HepG2 (cell line): Measurements from ENCODE around the gene ZNHIT1. TPM values are rescaled to one million over a fixed set of nuclear protein-coding genes. Genes with fewer than 3 reads are reported as not detected.

ENCODE experiments used
- ATAC-seq: fragments of 200-7000 bp; cut with Tn5 transposase; 3 replicates; pipeline ENCODE4 v1.9.1; 2020; ENCODE audit warnings: mild to moderate bottlenecking, moderate library complexity
- Bru-seq: library from RNA; stranded (reverse); fragments of 400-500 nt; gene quantifications from one replicate; lab custom pipeline; 2021; lab: Mats Ljungman, UMichigan
- BruChase-seq, 2 experiments: library from RNA; stranded (reverse); fragments of 400-500 nt; gene quantifications; one replicate each; lab custom pipeline; 2021; lab: Mats Ljungman, UMichigan
- BruUV-seq: library from RNA; stranded (reverse); fragments of 400-500 nt; replicated peaks from 2 replicates; lab custom pipeline; 2021; lab: Mats Ljungman, UMichigan
- CTCF ChIA-PET: fragments of 300-600 bp; formaldehyde crosslinking; extraction: SDS; loops from one replicate; lab custom pipeline; 2021; ENCODE audit warnings: low total read pairs, inconsistent platforms, low intra/inter-chr PET ratio; lab: Yijun Ruan, JAX
- POLR2A ChIA-PET: fragments of 350-600 bp; sonication (Branson Sonifier 250); formaldehyde crosslinking; loops from one replicate; lab custom pipeline; 2020; ENCODE audit warnings: antibody characterized with exemption, inconsistent platforms; lab: Yijun Ruan, JAX
- DNase-seq: peaks from one replicate; pipeline ENCODE4 v3.0.0-alpha.2; 2015; ENCODE audit warnings: low spot score
- FAIRE-seq: peaks from 3 replicates; lab custom pipeline; 2011; peaks lifted over from hg19 to GRCh38; lab: Jason Lieb, UNC
- H2AFZ ChIP-seq: one replicate; pipeline ENCODE4 v1.6.1; 2011; ENCODE audit warnings: low read length, inconsistent platforms
- H3K27ac ChIP-seq: fragments of 300-600 bp; 3 replicates; pipeline ENCODE4 v1.8.0; 2011; ENCODE audit warnings: mixed run types, mild to moderate bottlenecking, mixed read lengths, low read length, inconsistent platforms; ENCODE audit not compliant: insufficient read depth; ENCODE audit errors: extremely low read length
- H3K27me3 ChIP-seq, 2 experiments: fragments of 200-600 bp in 1 of 2; 2 replicates in 1 of 2; 3 replicates in 1 of 2; pipeline versions ENCODE4 v1.6.0 to v1.8.0; 2011; ENCODE audit warnings: low read length in 2 of 2, mild to moderate bottlenecking in 2 of 2, moderate library complexity in 2 of 2, inconsistent platforms in 1 of 2; ENCODE audit not compliant: insufficient read depth in 2 of 2, control insufficient read depth in 1 of 2
- H3K36me3 ChIP-seq, 2 experiments: fragments of 200-600 bp in 1 of 2; replicated peaks in 1 of 2; 2 replicates in 1 of 2; 3 replicates in 1 of 2; pipeline versions ENCODE4 v1.5.1 to v1.8.0; 2011; ENCODE audit warnings: low read length in 2 of 2, inconsistent platforms in 1 of 2; ENCODE audit not compliant: insufficient read depth in 2 of 2, control insufficient read depth in 1 of 2
- H3K4me1 ChIP-seq: 2 replicates; pipeline ENCODE4 v1.5.1; 2012; ENCODE audit warnings: low read length, inconsistent platforms; ENCODE audit not compliant: insufficient read depth
- H3K4me2 ChIP-seq: 2 replicates; pipeline ENCODE4 v1.6.0; 2011; ENCODE audit warnings: low read depth, low read length, inconsistent platforms
- H3K4me3 ChIP-seq, 3 experiments: fragments of 200-600 bp in 1 of 3; sonication (generic), shearing (Covaris generic) in 1 of 3; replicated peaks in 1 of 3; 2 replicates each; pipeline ENCODE4 v1.5.1; 2011 to 2016; ENCODE audit warnings: low read length in 3 of 3, inconsistent platforms in 2 of 3, low read depth in 2 of 3, mild to moderate bottlenecking in 2 of 3, control low read depth in 1 of 3, mixed read lengths in 1 of 3; ENCODE audit not compliant: insufficient read depth in 1 of 3
- H3K79me2 ChIP-seq: one replicate; pipeline ENCODE4 v1.6.1; 2011; ENCODE audit warnings: low read length, inconsistent platforms; ENCODE audit not compliant: insufficient read depth
- H3K9ac ChIP-seq: 2 replicates; pipeline ENCODE4 v1.6.0; 2011; ENCODE audit warnings: mild to moderate bottlenecking, low read depth, low read length, inconsistent platforms; ENCODE audit not compliant: insufficient read depth
- H3K9me3 ChIP-seq: 2 replicates; pipeline ENCODE4 v1.5.1; 2012; ENCODE audit warnings: mild to moderate bottlenecking, low read length
- H4K20me1 ChIP-seq: 2 replicates; pipeline ENCODE4 v1.6.0; 2011; ENCODE audit warnings: inconsistent platforms, mild to moderate bottlenecking, low read length, moderate library complexity; ENCODE audit not compliant: insufficient read depth
- DNMT3B ChIP-seq: conservative IDR thresholded peaks from 2 replicates; pipeline ENCODE4 v1.6.1; 2016; ENCODE audit warnings: missing biosample characterization, control low read depth
- DR1 ChIP-seq: sonication (generic); formaldehyde crosslinking; IDR thresholded peaks from 2 replicates; pipeline ENCODE4 v1.8.0; 2021; ENCODE audit warnings: mild to moderate bottlenecking, missing genetic modification reagents, inconsistent platforms
- HES4 ChIP-seq: sonication (generic); formaldehyde crosslinking; IDR thresholded peaks from 2 replicates; pipeline ENCODE4 v1.9.0; 2021; ENCODE audit warnings: mild to moderate bottlenecking, missing genetic modification reagents, borderline replicate concordance
- HNRNPLL ChIP-seq: fragments of 200-400 bp; formaldehyde crosslinking; IDR thresholded peaks from 2 replicates; pipeline ENCODE4 v1.6.1; 2017; ENCODE audit warnings: mild to moderate bottlenecking, low read depth, low read length; ENCODE audit not compliant: poor library complexity, severe bottlenecking
- POLR2AphosphoS5 ChIP-seq: IDR thresholded peaks from 2 replicates; pipeline ENCODE4 v1.6.1; 2012; ENCODE audit warnings: low read depth, low read length
- RBM39 ChIP-seq: fragments of 200-400 bp; formaldehyde crosslinking; IDR thresholded peaks from one replicate; pipeline ENCODE4 v1.6.1; 2018; ENCODE audit warnings: antibody characterized with exemption, mild to moderate bottlenecking, low read depth, low read length; ENCODE audit not compliant: poor library complexity, severe bottlenecking
- RFX1 ChIP-seq: fragments of 450-650 bp; IDR thresholded peaks from 2 replicates; pipeline ENCODE4 v1.6.1; 2017
- SALL1 ChIP-seq: sonication (generic); formaldehyde crosslinking; IDR thresholded peaks from 2 replicates; pipeline ENCODE4 v1.8.0; 2022; ENCODE audit warnings: mild to moderate bottlenecking, missing genetic modification reagents
- ZNF256 ChIP-seq: sonication (generic); formaldehyde crosslinking; conservative IDR thresholded peaks from 2 replicates; pipeline ENCODE4 v1.4.0; 2020; ENCODE audit warnings: missing genetic modification reagents
- ZNF768 ChIP-seq: sonication (generic); formaldehyde crosslinking; IDR thresholded peaks from 2 replicates; pipeline ENCODE4 v1.4.0; 2020; ENCODE audit warnings: missing genetic modification reagents
- WGBS: methylation state at CpG from one replicate; pipeline ENCODE4 v1.1.6; 2017; ENCODE audit warnings: low lambda C conversion rate; 5-methylcytosine and 5-hydroxymethylcytosine counted together
- in situ Hi-C: cut with HindIII; loops from 2 replicates; pipeline ENCODE4 v1.10.0; 2017; ENCODE audit warnings: low pct_unique_long_range_greater_than_20kb; ENCODE audit not compliant: extremely low pct_ligation_motif_present
- intact Hi-C: fragments of 100-400 bp; cut with micrococcal nuclease; formaldehyde crosslinking; loops from one replicate; pipeline ENCODE4 v1.10.0; 2022; ENCODE audit not compliant: unreplicated experiment
- long read RNA-seq, 2 experiments: library from RNA in 1 of 2; library from polyadenylated mRNA in 1 of 2; stranded (forward) in 1 of 2; unstranded in 1 of 2; transcript quantifications; one replicate each; pipeline ENCODE4 v2.0.0, GENCODE V29; 2019 to 2022
- polyA minus RNA-seq, 3 experiments: library from RNA; depleted of rRNA, polyadenylated mRNA; stranded (reverse); fragments of >200 nt; gene quantifications; 2 replicates each; pipeline ENCODE4 v1.2.3, GENCODE V29; 2011; ENCODE audit warnings: low replicate concordance in 1 of 3
- polyA plus RNA-seq, 8 experiments: library from polyadenylated mRNA; depleted of rRNA in 3 of 8; stranded (reverse) in 7 of 8; unstranded in 1 of 8; fragments of >200 nt; fragmentation: Illumina TruSeq in 4 of 8; extraction: Trizol in 4 of 8; gene quantifications; 2 replicates each; pipeline versions ENCODE4 v1.2.1 to v1.2.3, GENCODE V29; 2011 to 2016; ENCODE audit warnings: low read depth in 4 of 8, missing spikeins in 1 of 8, mixed read lengths in 1 of 8; ENCODE audit not compliant: insufficient read depth in 1 of 8
- total RNA-seq, 5 experiments: library from RNA; depleted of rRNA; stranded (reverse); fragments of >200 nt; fragmentation: Illumina TruSeq; extraction: Trizol; gene quantifications; 2 replicates each; pipeline ENCODE4 v1.2.3, GENCODE V29; 2016; ENCODE audit warnings: low read depth in 1 of 5
- TF ChIP-seq, protein P1 (sequence below): sonication (generic); formaldehyde crosslinking; conservative IDR thresholded peaks from 2 replicates; pipeline ENCODE4 v1.8.1; 2023; ENCODE audit warnings: missing genetic modification reagents

Gene ZNHIT1
- total RNA-seq (2016; rRNA removed; fragmentation: Illumina TruSeq; extraction: Trizol) (64.5 and 66.5 TPM in 2 replicates), polyA plus RNA-seq (2011; rRNA removed) (32.5 and 36.8 TPM in 2 replicates), polyA minus RNA-seq (2011; rRNA and poly(A)+ RNA removed; ENCODE audit: low replicate concordance) (23.4 and 35.9 TPM in 2 replicates), Bru-seq, nascent RNA (percentile 78 among the genes with signal in this experiment), BruChase-seq, experiment 1, labeled RNA remaining after a 6-hour chase (percentile 83 among the genes with signal in this experiment), BruChase-seq, experiment 2, labeled RNA remaining after a 2-hour chase (percentile 82 among the genes with signal in this experiment)
- total RNA-seq (2016; cell fraction: cytosol; rRNA removed; fragmentation: Illumina TruSeq; extraction: Trizol; ENCODE audit: low read depth) = 64.0 and 69.5 TPM in 2 replicates
- 68.4 and 76.1 TPM in 2 replicates for total RNA-seq (2016; cell fraction: insoluble cytoplasmic fraction; rRNA removed; fragmentation: Illumina TruSeq; extraction: Trizol)
- total RNA-seq (2016; cell fraction: membrane; rRNA removed; fragmentation: Illumina TruSeq; extraction: Trizol) = 53.8 and 60.2 TPM in 2 replicates
- 26.8 and 31.3 TPM in 2 replicates for total RNA-seq (2016; cell fraction: nucleus; rRNA removed; fragmentation: Illumina TruSeq; extraction: Trizol)
- 42.7 and 52.4 TPM in 2 replicates for polyA plus RNA-seq (2011; cell fraction: cytosol; rRNA removed)
- polyA plus RNA-seq (2011; cell fraction: nucleus; rRNA removed) = 23.5 and 25.9 TPM in 2 replicates
- polyA plus RNA-seq (2012) = 41.6 and 44.7 TPM in 2 replicates
- polyA plus RNA-seq (2016; cell fraction: cytosol; fragmentation: Illumina TruSeq; extraction: Trizol; ENCODE audit: low read depth) = 71.9 and 73.7 TPM in 2 replicates
- 68.8 and 69.1 TPM in 2 replicates for polyA plus RNA-seq (2016; cell fraction: insoluble cytoplasmic fraction; fragmentation: Illumina TruSeq; extraction: Trizol; ENCODE audit: low read depth)
- polyA plus RNA-seq (2016; cell fraction: membrane; fragmentation: Illumina TruSeq; extraction: Trizol; ENCODE audit: low read depth) = 47.5 and 51.9 TPM in 2 replicates
- polyA plus RNA-seq (2016; cell fraction: nucleus; fragmentation: Illumina TruSeq; extraction: Trizol; ENCODE audit: insufficient read depth, low read depth) = 57.2 and 62.8 TPM in 2 replicates
- 21.7 and 22.1 TPM in 2 replicates for polyA minus RNA-seq (2011; cell fraction: cytosol; rRNA and poly(A)+ RNA removed)
- polyA minus RNA-seq (2011; cell fraction: nucleus; rRNA and poly(A)+ RNA removed) = 5.4 and 6.3 TPM in 2 replicates
- long read RNA-seq, experiment 1, transcript ZNHIT1-201 (5 exons, 1,225 nt) = major isoform, 130 of 160 reads
- long read RNA-seq, experiment 1, transcript ZNHIT1-203 (4 exons, 2,898 nt) = minor isoform, 20 of 160 reads
- long read RNA-seq, experiment 1, partial matches to known transcripts = 3 of 160 reads
- long read RNA-seq, experiment 1, other reads (novel, unspliced or antisense) = 7 of 160 reads
- long read RNA-seq, experiment 2, transcript ZNHIT1-203 (4 exons, 2,898 nt) = minor isoform, 47 of 264 reads
- long read RNA-seq, experiment 2, transcript ZNHIT1-201 (5 exons, 1,225 nt) = major isoform, 183 of 264 reads
- long read RNA-seq, experiment 2, partial matches to known transcripts = 21 of 264 reads
- long read RNA-seq, experiment 2, other reads (novel, unspliced or antisense) = 13 of 264 reads

DNA sequence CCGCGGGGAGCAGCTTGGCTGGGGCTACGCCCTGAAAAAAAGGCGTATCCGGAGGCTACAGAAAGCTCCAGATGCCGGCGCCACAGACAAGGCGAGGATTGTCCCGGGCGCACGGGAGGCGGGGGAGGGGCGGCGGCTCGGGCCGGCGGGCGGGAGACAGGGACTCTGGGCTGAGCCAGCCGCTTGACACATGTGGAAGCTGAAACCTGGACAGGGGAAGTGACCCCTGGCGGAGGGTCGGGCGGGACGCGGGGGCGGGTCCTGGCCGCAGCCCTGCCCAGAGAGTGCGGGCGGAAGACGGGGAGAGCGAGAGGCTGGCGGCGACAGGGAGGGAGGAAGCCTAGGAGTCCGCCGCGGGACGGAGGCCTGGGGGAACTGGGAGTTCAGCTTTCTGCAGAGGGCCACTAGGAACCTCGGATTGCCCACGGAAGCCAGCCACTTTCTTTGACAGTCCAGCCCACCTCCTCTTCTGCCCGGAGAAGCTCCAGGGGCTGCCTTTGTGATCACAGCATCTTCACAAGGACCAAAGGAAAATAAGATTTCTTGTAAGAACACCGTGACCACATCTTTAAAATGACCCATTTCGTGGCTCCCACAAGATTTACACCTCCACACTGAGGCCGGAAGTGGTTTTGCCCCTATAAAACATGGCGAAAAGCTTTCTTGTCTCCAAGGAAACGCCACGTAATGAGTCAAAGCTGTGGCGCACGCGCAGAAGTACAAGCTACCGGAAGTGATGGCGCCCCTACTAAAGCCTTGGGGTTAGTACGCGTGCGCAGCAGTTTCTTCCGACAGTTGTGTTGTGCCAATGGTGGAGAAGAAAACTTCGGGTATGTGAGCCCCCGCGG, at the start of gene ZNHIT1, which contains the start of gene PLOD3:
TSS of gene ZNHIT1 (plus strand) at position 778 of the 848 bp plus-strand sequence. CDS start at position 809, 31 bp downstream.
TSS of gene PLOD3 (minus strand) at position 194 of the 848 bp plus-strand sequence. CDS start 307 bp downstream, outside the sequence.
- ChIA-PET POLR2A (interaction anchor here (0.5 to 11.2 kb wide), 26 partner anchors 11 to 1040 kb away, joined by 3 to 202 read pairs (median 6); partner anchors contain the start of genes CLDN15, FIS1, IFT22 and MOGAT3), CTCF (interaction anchor here (1.3 kb wide), 1 partner anchor 27 kb away, joined by 5 read pairs; the partner anchor contains the start of gene FIS1)
- H3K4me2 ChIP-seq = peak within 1 kb of the TSS; percentile 91
- no peaks in the 10 kb centered on the region; a peak in 1 of 5 replicates for H3K27me3 ChIP-seq
- H3K36me3 ChIP-seq = peaks cover 3 to 14% of the 10 kb centered on the region in 2 experiments; a peak in 4 of 5 replicates
- H4K20me1 ChIP-seq = no peaks in the 10 kb centered on the region
- H3K9me3 ChIP-seq = no peaks in the 10 kb centered on the region
- BruUV-seq = no TSS peak
- H3K27ac ChIP-seq = peak within 1 kb of the TSS; percentile 84
- intact Hi-C loops = loop anchor here (1.0 to 2.0 kb wide), 2 partner anchors 17 to 27 kb away; partner anchors contain the start of gene MOGAT3
- peak; percentile 97 for FAIRE-seq
- no peak within 1 kb of the TSS for H2AFZ ChIP-seq
- in situ Hi-C loops = no loop called here
- peak; percentile 98 for DNase-seq
- H3K4me1 ChIP-seq = peaks cover 44% of the 10 kb centered on the region
- H3K79me2 ChIP-seq = peaks cover 29% of the 10 kb centered on the region
- peak within 1 kb of the TSS; percentile 82 to 95 (median 83) for H3K4me3 ChIP-seq
- peak; percentile 93 for ATAC-seq
- peak within 1 kb of the TSS; percentile 86 for H3K9ac ChIP-seq
- under 1% methylated on average over 36 of the region's 57 CpGs for WGBS
- TF ChIP-seq DNMT3B (CRISPR knock-in tag) (no peak), RBM39 (peak; percentile 75), ZNF256 (0 out of 2 replicates have a peak, but pooled peaks have one; percentile 20), HES4 (CRISPR knock-in tag) (no peak), POLR2AphosphoS5 (peak; percentile 60; the same call in 1 of the 2 replicates), HNRNPLL (peak; percentile 55), ZNF768 (CRISPR knock-in tag) (no peak; the same call in 1 of the 2 replicates), RFX1 (peak; percentile 85), SALL1 (CRISPR knock-in tag) (peak; percentile 45), DR1 (peak; percentile 31; the same call in 1 of the 2 replicates)
- TF ChIP-seq, protein P1, sequence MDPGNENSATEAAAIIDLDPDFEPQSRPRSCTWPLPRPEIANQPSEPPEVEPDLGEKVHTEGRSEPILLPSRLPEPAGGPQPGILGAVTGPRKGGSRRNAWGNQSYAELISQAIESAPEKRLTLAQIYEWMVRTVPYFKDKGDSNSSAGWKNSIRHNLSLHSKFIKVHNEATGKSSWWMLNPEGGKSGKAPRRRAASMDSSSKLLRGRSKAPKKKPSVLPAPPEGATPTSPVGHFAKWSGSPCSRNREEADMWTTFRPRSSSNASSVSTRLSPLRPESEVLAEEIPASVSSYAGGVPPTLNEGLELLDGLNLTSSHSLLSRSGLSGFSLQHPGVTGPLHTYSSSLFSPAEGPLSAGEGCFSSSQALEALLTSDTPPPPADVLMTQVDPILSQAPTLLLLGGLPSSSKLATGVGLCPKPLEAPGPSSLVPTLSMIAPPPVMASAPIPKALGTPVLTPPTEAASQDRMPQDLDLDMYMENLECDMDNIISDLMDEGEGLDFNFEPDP (CRISPR knock-in tag) = 0 out of 2 replicates have a peak, but pooled peaks have one; percentile 6
